GM12891 (cell line): ENCODE results near the gene PARD3.

ENCODE experiments used
- DNase-seq: peaks from one replicate; pipeline ENCODE4 v3.0.0; 2011; ENCODE audit warnings: low spot score; ENCODE audit not compliant: insufficient read length
- FAIRE-seq: peaks from 2 replicates; lab custom pipeline; 2011; peaks lifted over from hg19 to GRCh38; lab: Jason Lieb, UNC
- PAX5 ChIP-seq: IDR thresholded peaks from 2 replicates; pipeline ENCODE4 v1.6.1; 2011; ENCODE audit warnings: low read length, moderate library complexity, mild to moderate bottlenecking; ENCODE audit not compliant: insufficient read depth, severe bottlenecking
- POLR2A ChIP-seq: IDR thresholded peaks from 2 replicates; pipeline ENCODE4 v1.6.1; 2011; ENCODE audit warnings: low read depth, low read length, control low read depth
- POLR2AphosphoS5 ChIP-seq: IDR thresholded peaks from 2 replicates; pipeline ENCODE4 v1.6.1; 2011; ENCODE audit warnings: low read depth, low read length, control low read depth
- POU2F2 ChIP-seq: IDR thresholded peaks from 2 replicates; pipeline ENCODE4 v1.6.1; 2011; ENCODE audit warnings: low read depth, mild to moderate bottlenecking, control low read depth, low read length, moderate library complexity
- SPI1 ChIP-seq: IDR thresholded peaks from 2 replicates; pipeline ENCODE4 v1.6.1; 2011; ENCODE audit warnings: low read depth, low read length, control low read depth
- TAF1 ChIP-seq: IDR thresholded peaks from 2 replicates; pipeline ENCODE4 v1.6.1; 2011; ENCODE audit warnings: low read depth, low read length, control low read depth

Gene PARD3

DNA sequence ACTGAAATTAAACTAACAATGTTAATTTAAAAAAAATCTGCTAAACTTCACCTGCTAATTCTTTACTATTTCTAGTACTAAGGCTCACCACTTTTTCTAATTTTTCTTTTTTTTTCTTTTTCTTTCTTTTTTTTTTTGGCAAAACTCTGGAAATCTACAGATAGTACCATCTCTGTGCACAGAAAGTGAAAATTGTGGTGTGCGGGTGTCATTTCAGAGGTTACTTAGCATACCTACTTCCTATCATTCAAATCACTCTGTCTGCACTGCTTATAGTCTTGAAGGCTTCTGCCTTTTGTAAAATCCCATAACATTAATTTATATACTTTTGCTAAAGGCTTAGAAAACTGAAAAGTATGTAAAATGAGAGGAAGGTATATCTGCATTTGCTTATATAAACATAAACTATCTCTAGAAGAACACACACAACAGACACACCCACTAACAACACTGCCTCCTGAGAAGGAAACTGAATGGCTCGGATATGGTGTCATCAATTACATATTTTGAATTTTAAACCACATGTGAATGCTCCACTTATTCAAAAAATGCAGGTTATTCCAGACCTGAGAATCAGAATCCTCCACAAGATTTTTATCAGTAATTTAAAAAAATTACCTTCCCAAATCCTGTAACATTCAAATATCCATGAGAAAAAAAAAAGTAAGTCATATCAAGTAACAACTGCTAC is 229.5 kb downstream of the PARD3 start:
- TF ChIP-seq POLR2AphosphoS5, result no peak
- no peak for TF ChIP-seq SPI1
- no peak for TF ChIP-seq POLR2A
- no peak for TF ChIP-seq TAF1
- FAIRE-seq, result no peak

DNA sequence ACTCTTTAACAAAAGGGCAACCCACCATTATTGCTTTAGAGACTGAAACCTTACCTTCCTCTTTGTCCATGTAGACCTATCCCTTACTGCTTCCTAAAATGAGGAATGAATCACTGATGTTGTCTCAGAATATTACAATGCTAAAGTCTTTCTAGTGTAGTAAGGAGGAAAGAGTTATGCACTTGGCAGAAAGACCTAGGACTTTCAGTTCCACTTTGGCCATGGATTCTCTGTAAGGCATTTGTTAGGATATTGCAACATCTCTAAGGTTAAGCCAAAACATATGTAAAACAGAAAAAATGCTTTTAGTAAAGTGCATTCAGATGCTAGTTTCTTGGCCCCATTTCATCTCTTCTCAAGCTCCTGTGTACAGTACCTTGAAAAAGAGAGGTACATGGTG is 230.9 kb downstream of the PARD3 start:
- FAIRE-seq (no peak), DNase-seq (no peak)
- TF ChIP-seq POLR2A (no peak), POLR2AphosphoS5 (no peak), PAX5 (no peak), SPI1 (no peak), TAF1 (no peak), POU2F2 (no peak)

More for the DNA sequence above, 229.5 kb downstream of the PARD3 start:
- DNase-seq, result no peak

DNA sequence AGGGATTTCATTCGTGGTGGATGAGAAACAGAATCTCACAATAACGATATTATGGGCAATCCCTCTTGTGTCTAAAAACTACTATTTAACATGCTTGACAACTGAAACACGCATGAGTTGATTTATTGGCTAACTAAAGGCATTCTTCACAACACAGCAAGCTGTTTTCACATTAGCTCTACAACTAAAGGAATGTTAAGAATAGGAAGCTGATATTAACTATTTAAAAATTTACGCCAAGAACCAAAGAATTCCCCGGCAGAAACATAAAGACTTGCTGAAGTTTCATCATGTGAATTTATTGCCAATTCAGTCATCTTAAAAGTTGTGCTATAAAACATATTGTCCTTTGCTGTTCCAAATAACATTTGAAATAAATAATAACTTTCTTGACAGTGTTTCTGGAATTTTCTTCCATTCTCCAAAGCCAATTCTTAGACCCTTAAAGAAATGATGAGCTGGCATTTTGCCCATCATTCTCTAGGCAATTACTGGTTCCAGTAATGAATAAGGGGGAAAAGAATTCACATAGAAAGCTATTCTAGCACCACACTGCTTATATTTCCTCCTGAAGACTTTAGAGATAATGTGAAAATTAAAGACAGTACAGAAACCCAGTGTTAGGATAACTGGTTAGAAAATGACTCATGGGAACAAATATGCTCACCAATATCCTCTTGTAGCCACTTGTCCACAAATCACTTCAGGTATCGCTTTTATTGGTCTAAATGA is 233.1 kb downstream of the PARD3 start:
- FAIRE-seq, result no peak
- no peak for DNase-seq
- TF ChIP-seq SPI1 (no peak), POU2F2 (no peak), POLR2AphosphoS5 (no peak)

DNA sequence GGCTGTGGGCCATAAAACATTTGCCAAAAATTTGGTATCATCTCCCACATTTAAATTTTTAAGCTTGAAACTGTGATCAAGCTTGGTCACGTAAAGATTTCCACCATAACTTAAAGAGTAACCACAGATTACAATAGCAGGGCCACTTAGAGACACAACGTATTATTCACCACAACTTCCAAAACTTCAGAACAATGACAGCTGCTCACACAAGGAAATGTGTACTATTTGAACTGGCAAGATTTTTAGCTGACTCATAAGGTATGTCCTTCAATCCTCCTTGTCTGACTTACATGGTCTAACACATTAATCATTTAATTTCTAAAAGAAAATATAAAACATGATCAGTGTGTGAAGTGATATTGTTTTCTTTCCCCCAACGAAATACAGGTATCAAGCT is 234.5 kb downstream of the PARD3 start:
- TF ChIP-seq POU2F2, result no peak
- TF ChIP-seq PAX5, result no peak
- TF ChIP-seq POLR2A, result no peak
- no peak for TF ChIP-seq POLR2AphosphoS5
- no peak for TF ChIP-seq TAF1
- no peak for TF ChIP-seq SPI1
- no peak for FAIRE-seq
- no peak for DNase-seq

DNA sequence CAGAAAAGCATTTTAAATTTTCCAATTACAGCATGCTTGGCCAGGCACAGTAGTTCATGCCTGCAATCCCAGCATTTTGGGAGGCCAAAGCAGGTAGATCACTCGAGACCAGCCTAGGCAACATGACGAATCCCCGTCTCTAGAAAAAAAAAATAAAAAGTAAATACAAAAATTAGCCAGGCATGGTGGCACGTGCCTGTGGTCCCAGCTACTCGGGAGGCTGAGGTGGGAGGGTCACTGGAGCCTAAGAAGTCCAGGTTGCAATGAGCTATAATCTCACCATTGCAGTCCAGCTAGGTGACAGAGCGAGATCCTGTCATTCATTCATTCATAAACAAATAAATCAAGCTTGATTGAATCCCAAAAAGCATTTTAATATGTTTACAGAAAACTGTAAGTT is 234.9 kb downstream of the PARD3 start:
- FAIRE-seq (no peak), DNase-seq (no peak)
- TF ChIP-seq SPI1 (no peak), POLR2A (no peak), POU2F2 (no peak), TAF1 (no peak), POLR2AphosphoS5 (no peak)

DNA sequence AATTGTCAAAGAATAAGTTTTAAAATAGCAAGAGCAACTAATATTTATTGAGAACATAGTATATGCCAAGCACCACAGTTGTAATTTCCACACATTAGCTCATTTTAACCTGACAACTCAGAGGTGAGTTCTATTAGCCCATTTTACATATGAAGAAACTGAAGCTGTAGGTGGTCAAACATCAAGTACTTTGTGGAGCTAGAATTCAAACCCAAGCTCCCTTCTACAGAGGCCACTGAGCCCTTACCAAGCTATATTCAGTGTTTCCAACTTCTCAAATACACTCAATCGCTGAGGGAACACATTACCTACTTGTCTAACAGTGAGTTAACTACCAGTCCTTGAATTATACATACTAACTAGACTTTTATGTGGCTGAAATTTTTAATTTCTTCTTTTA is 236.6 kb downstream of the PARD3 start:
- DNase-seq (no peak), FAIRE-seq (no peak)
- TF ChIP-seq PAX5 (no peak), TAF1 (no peak)

DNA sequence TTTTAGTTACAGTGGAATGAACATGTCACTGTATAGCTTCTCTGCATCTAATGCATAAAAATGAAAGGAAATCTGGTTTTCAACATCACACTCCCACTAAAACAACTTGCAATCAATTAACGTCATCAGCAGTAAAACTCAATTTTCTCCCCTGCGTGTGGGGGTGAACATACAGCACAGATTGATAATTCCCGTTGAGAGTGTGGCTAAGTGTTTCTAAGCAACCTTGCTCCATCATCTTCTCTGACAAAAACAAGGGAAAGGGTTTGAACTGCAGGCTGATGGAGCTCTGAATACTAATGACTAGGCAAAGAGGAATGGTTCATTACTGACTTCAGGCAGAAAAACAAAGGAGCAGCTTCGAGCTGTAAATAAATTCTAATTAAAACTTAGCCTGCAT is 238.3 kb downstream of the PARD3 start:
- TF ChIP-seq SPI1, result no peak
- no peak for TF ChIP-seq POLR2AphosphoS5
- TF ChIP-seq POU2F2, result no peak
- TF ChIP-seq PAX5, result no peak
- no peak for TF ChIP-seq TAF1
- no peak for TF ChIP-seq POLR2A
- FAIRE-seq (no peak), DNase-seq (no peak)

DNA sequence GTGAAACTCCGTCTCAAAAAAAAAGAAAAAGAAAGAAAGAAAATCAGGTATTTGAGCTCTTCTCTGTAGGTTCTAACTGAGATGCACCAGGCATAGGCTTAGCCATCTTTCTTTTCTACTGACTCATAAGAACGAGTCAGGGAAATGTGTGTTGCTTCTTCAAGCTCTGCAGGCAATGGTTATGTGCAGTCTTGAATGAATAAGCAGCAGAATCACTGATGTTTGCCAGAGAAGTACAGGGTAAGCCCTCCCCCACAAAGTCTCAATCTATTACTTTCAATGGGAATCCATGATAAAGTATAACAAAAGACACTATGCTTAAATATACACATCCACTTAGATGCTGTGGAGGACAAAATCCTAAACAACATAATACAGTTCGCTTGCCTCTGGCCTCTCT is 239.2 kb downstream of the PARD3 start:
- no peak for DNase-seq
- no peak for TF ChIP-seq SPI1
- no peak for FAIRE-seq

DNA sequence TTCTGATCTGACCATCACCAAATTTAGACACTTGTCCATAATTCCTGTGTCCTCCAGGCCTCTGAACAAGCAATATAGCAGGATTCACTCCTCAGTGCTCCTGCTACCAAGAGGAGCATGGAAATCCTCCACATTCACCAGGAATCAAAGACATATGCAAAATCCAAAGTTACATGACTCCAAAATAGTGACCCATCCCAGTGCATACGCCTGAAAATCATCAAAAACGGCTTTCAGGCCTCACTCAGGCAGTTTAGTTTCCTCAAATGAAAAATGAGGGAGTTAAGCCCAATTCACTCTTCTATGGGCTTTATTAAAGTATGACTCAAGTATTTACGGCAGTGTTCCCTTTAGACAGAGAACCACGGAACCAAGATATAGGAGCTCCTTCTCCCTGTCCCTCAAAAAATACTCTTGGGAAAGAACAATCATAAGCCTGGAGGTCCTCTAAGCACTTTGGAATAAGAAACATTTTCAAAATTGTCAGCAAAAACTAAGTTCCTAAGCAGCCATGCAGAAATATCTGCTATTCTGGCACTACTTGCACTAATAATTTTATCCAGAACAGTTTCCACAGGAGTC is 240.7 kb downstream of the PARD3 start:
- FAIRE-seq (no peak), DNase-seq (no peak)
- no peak for TF ChIP-seq POU2F2
- no peak for TF ChIP-seq PAX5
- TF ChIP-seq POLR2A, result no peak
- no peak for TF ChIP-seq SPI1
- TF ChIP-seq POLR2AphosphoS5, result no peak
- TF ChIP-seq TAF1, result no peak

DNA sequence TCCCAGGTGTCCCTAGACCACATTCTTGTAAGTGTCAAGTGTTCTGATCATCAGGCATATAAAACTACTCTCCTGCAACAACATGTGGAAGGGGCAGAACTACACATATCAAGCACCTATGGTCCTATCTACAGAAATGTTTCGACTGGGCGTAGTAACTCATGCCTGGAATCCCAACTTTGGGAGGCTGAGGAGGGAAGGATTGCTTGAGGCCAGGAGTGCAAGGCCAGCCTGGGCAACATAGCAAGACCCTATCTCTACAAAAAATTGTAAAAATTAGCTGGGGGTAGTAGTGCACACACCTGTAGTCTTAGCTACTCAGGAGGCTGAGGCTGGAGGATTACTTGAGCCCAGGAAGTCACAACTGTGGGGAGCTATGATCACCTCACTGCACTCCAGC is 244.2 kb downstream of the PARD3 start:
- FAIRE-seq (peak; percentile 13), DNase-seq (no peak)
- TF ChIP-seq POLR2AphosphoS5 (no peak), TAF1 (no peak), SPI1 (no peak), POLR2A (no peak), POU2F2 (no peak), PAX5 (no peak)

DNA sequence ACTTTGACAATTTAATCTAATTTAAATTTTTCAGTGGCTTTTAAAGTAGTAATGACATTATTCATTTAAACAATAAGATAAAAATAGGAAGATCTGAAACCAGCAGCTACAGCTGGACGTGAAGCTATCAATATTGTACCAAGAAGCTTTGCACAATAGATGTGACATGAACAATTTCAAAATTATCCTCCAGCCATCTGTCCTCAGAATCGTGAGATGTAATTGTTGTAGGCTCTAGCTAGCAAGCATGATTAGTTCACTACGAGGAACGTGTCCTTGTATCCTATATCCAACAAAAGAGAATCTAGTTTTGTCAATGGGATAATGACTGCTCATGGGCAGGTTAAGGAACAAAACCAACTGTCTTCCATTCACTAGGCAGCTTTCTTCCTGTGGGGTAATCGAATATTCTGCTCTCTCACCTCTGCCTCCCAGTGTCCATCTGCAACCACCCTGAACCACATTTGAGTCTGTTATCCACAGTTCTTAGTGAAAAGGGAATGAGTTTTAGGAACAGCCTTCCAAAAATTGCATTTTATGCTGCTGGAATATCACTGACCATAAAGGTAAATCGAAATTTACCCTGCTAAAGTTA is 247.3 kb downstream of the PARD3 start:
- FAIRE-seq (no peak), DNase-seq (no peak)
- TF ChIP-seq SPI1 (no peak), POU2F2 (no peak), POLR2AphosphoS5 (no peak), TAF1 (no peak), PAX5 (no peak)
